Thyroid gland (tissue), 4 donors: Measurements from ENCODE around the gene PEBP1.

Source experiments
- CTCF ChIP-seq, 6 experiments: fragments of 200-600 bp in 3 of 6; fragments of 450-650 bp in 3 of 6; sonication (generic) in 3 of 6; IDR thresholded peaks; one replicate each; pipeline ENCODE4 v1.5.1; 2016 to 2019; ENCODE audit warnings: antibody characterized with exemption in 6 of 6, mild to moderate bottlenecking in 2 of 6, inconsistent platforms in 1 of 6, moderate library complexity in 1 of 6
- POLR2A ChIP-seq, 2 donors: fragments of 450-650 bp; IDR thresholded peaks; one replicate each; pipeline ENCODE4 v1.6.1; 2017; ENCODE audit warnings: antibody characterized with exemption in 2 of 2, mild to moderate bottlenecking in 2 of 2, moderate library complexity in 1 of 2

DNA sequence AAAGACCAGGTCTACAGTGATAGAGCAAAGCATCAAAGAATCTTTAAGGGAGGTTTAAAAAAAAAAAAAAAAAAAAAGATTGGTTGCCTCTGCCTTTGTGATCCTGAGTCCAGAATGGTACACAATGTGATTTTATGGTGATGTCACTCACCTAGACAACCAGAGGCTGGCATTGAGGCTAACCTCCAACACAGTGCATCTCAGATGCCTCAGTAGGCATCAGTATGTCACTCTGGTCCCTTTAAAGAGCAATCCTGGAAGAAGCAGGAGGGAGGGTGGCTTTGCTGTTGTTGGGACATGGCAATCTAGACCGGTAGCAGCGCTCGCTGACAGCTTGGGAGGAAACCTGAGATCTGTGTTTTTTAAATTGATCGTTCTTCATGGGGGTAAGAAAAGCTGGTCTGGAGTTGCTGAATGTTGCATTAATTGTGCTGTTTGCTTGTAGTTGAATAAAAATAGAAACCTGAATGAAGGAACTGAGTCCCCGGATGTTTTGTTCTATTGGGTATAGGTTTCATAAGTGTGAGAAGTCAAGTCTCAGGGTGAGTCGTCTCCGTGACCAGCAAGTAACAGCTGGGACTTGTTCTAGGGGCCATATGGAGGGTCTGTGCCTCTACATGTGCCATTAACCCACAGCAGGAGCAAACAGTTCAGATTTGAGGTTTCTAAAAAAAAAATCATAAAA, 9.3 kb downstream of the PEBP1 start:
- TF ChIP-seq CTCF (IDR thresholded peaks at IDR 0.05) = no peak
- TF ChIP-seq POLR2A (IDR thresholded peaks at IDR 0.05) = no peak
